Measurements from ENCODE around the gene PHF2. TPM values are rescaled to one million over a fixed set of nuclear protein-coding genes. Genes with fewer than 3 reads are reported as not detected.

The PHF2 gene
- total and polyA plus RNA-seq, 2 of the 4 experiments (the other 2 are of a cell fraction), result 5.9 to 9.5 TPM

GRCh38 chr9:93648181-93648580 is 71.8 kb downstream of the PHF2 start:
- H3K9me1 ChIP-seq (ENCODE audit: insufficient read depth, low read length), result peaks cover 22% of the 10 kb centered on the region
- no peak overlapping the region for H3K4ac ChIP-seq (ENCODE audit: low read depth, low read length)
- H3K23ac ChIP-seq (ENCODE audit: low read depth, low read length), result no peak overlapping the region
- intact Hi-C loops (cut with micrococcal nuclease), result no loop called here
- no peak overlapping the region for H4K91ac ChIP-seq (ENCODE audit: insufficient read depth, low read depth, low read length)
- no peak overlapping the region for H2BK15ac ChIP-seq (ENCODE audit: low read depth, low read length)
- H2BK120ac ChIP-seq (ENCODE audit: low read depth, low read length), result no peak overlapping the region
- H3K18ac ChIP-seq (ENCODE audit: low read depth, low read length), result no peak overlapping the region
- ATAC-seq (ENCODE audit: low read depth) (no peak), DNase-seq (no peak)
- no CpG with 5 or more reads among the region's 5 CpGs for WGBS, 2 experiments (ENCODE audit: extremely low coverage in 2 of 2, insufficient read length in 1 of 2)
- no peak overlapping the region for H2AK5ac ChIP-seq (ENCODE audit: low read depth, low read length)
- BruUV-seq (replicated peaks), result no TSS peak
- dilution Hi-C loops (cut with HindIII; ENCODE audit: low sequenced_read_pairs, unreplicated experiment), result no loop called here
- H3K36me3 ChIP-seq (ENCODE audit: control insufficient read depth, insufficient read depth, low read length), result peaks cover 52% of the 10 kb centered on the region
- in situ Hi-C loops (cut with MboI; ENCODE audit: low sequenced_read_pairs), result no loop called here
- POLR2A ChIA-PET (ENCODE audit: unreplicated experiment), result no interaction called here
- H3K27me3 ChIP-seq (ENCODE audit: control insufficient read depth, insufficient read depth, low read length), result no peaks in the 10 kb centered on the region
- H3K4me1 ChIP-seq (ENCODE audit: control insufficient read depth, insufficient read depth, low read length), result peaks cover under 1% of the 10 kb centered on the region; the same call in 1 of the 2 replicates
- H3K56ac ChIP-seq (ENCODE audit: extremely low read depth, insufficient read depth, low read length), result no peak overlapping the region
- no peak overlapping the region for H2AK9ac ChIP-seq (replicated peaks; ENCODE audit: low read depth, low read length, poor library complexity)
- H3K9ac ChIP-seq (ENCODE audit: low read depth, low read length), result no peak overlapping the region
- no peak overlapping the region for H3K4me2 ChIP-seq (ENCODE audit: low read depth, low read length)
- H2BK20ac ChIP-seq (ENCODE audit: low read depth, low read length), result no peak overlapping the region
- H3K14ac ChIP-seq (replicated peaks; ENCODE audit: low read depth, low read length), result no peak overlapping the region
- H3K4me3 ChIP-seq (ENCODE audit: insufficient read depth, low read depth, low read length), result no peak overlapping the region
- H3K9me3 ChIP-seq (ENCODE audit: control insufficient read depth, insufficient read depth, low read length), result no peaks in the 10 kb centered on the region
- H3K27ac ChIP-seq (ENCODE audit: insufficient read depth, low read length), result no peak overlapping the region
- peaks cover 0 to 16% of the 10 kb centered on the region in 2 experiments; a peak in 2 of 4 replicates for H3K79me1 ChIP-seq (ENCODE audit: low read depth in 1 of 2, low read length in 2 of 2)
- no peak overlapping the region for H2BK5ac ChIP-seq (ENCODE audit: low read depth, low read length, poor library complexity, severe bottlenecking)
- CTCF ChIA-PET, result no interaction called here
- H4K8ac ChIP-seq (ENCODE audit: low read depth in 2 of 2, low read length in 2 of 2), result no peak overlapping the region
- no peak for TF ChIP-seq RFX5 (IDR thresholded peaks at IDR 0.05; ENCODE audit: low read depth, low read length)
- TF ChIP-seq FOS (IDR thresholded peaks at IDR 0.05; ENCODE audit: low read depth, low read length), result no peak
- TF ChIP-seq CEBPB (IDR thresholded peaks at IDR 0.05; ENCODE audit: low read depth, low read length), result no peak
- no peak for TF ChIP-seq MXI1 (IDR thresholded peaks at IDR 0.05; ENCODE audit: borderline replicate concordance, low read depth, low read length)
- no peak for TF ChIP-seq MAFK (IDR thresholded peaks at IDR 0.05; ENCODE audit: low read depth, low read length)
- TF ChIP-seq POLR2A (IDR thresholded peaks at IDR 0.05; ENCODE audit: low read depth, low read length), result no peak
- no peak for TF ChIP-seq RAD21 (IDR thresholded peaks at IDR 0.05; ENCODE audit: low read length)
- TF ChIP-seq, protein P1, sequence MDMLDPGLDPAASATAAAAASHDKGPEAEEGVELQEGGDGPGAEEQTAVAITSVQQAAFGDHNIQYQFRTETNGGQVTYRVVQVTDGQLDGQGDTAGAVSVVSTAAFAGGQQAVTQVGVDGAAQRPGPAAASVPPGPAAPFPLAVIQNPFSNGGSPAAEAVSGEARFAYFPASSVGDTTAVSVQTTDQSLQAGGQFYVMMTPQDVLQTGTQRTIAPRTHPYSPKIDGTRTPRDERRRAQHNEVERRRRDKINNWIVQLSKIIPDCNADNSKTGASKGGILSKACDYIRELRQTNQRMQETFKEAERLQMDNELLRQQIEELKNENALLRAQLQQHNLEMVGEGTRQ (IDR thresholded peaks at IDR 0.05; ENCODE audit: low read depth, low read length), result no peak
- TF ChIP-seq MAZ (IDR thresholded peaks at IDR 0.05; ENCODE audit: borderline replicate concordance, low read depth, low read length), result no peak
- no peak for TF ChIP-seq RCOR1 (IDR thresholded peaks at IDR 0.05; ENCODE audit: insufficient replicate concordance, low read length)
- no peak for TF ChIP-seq ELK1 (IDR thresholded peaks at IDR 0.05; ENCODE audit: borderline replicate concordance, low read depth, low read length)
- no peak for TF ChIP-seq BHLHE40 (IDR thresholded peaks at IDR 0.05; ENCODE audit: low read depth, low read length)
- TF ChIP-seq NFE2L2 (IDR thresholded peaks at IDR 0.05; ENCODE audit: low read depth, low read length), result no peak
- H4K20me1 ChIP-seq (ENCODE audit: insufficient read depth, low read length), result peaks cover 9% of the 10 kb centered on the region; the same call in 1 of the 2 replicates
- no peak overlapping the region for H2AFZ ChIP-seq (replicated peaks; ENCODE audit: low read length, poor library complexity)
- no peak overlapping the region for H4K5ac ChIP-seq (ENCODE audit: low read depth, low read length)
